Sigmoid colon (tissue), 7 donors: Measurements from ENCODE around the gene PHF13. TPM values are rescaled to one million over a fixed set of nuclear protein-coding genes. Genes with fewer than 3 reads are reported as not detected.

ENCODE experiments used
- DNase-seq: peaks from one replicate; pipeline ENCODE4 v3.0.0-alpha.2; 2019
- H3K27ac ChIP-seq, 4 donors: fragments of 200-600 bp; sonication (generic); one replicate each; pipeline ENCODE4 v1.5.1; 2016 to 2019; ENCODE audit warnings: mild to moderate bottlenecking in 1 of 4
- H3K27me3 ChIP-seq, 3 donors: fragments of 200-600 bp; sonication (generic); one replicate each; pipeline ENCODE4 v1.5.1; 2019; ENCODE audit warnings: mild to moderate bottlenecking in 1 of 3
- H3K36me3 ChIP-seq, 4 donors: fragments of 200-600 bp; sonication (generic); one replicate each; pipeline ENCODE4 v1.5.1; 2016 to 2019
- H3K4me1 ChIP-seq, 4 donors: fragments of 200-600 bp; sonication (generic); one replicate each; pipeline ENCODE4 v1.5.1; 2017 to 2019
- H3K4me3 ChIP-seq, 4 donors: fragments of 200-600 bp; sonication (generic); one replicate each; pipeline ENCODE4 v1.5.1; 2017 to 2019; ENCODE audit warnings: mild to moderate bottlenecking in 2 of 4, moderate library complexity in 1 of 4
- H3K9me3 ChIP-seq, 4 donors: fragments of 200-600 bp in 3 of 4; sonication (generic) in 3 of 4; one replicate each; pipeline versions ENCODE4 v1.5.1 to v1.6.1; 2013 to 2019
- EP300 ChIP-seq, 4 donors: sonication (generic); formaldehyde crosslinking; IDR thresholded peaks; one replicate each; pipeline ENCODE4 v1.6.1; 2017; ENCODE audit warnings: antibody characterized with exemption in 4 of 4
- POLR2A ChIP-seq, 2 donors: fragments of 450-650 bp; IDR thresholded peaks; one replicate each; pipeline ENCODE4 v1.6.1; 2016; ENCODE audit warnings: antibody characterized with exemption in 2 of 2, mild to moderate bottlenecking in 2 of 2, moderate library complexity in 2 of 2
- POLR2AphosphoS5 ChIP-seq, 4 donors: sonication (generic); formaldehyde crosslinking; IDR thresholded peaks; one replicate each; pipeline ENCODE4 v1.6.1; 2017; ENCODE audit warnings: antibody characterized with exemption in 4 of 4
- WGBS, 2 donors: extraction: QIAGEN DNeasy Blood & Tissue Kit; methylation state at CpG; one replicate each; pipeline ENCODE4 v1.1.7; 2013; 5-methylcytosine and 5-hydroxymethylcytosine counted together
- intact Hi-C: fragments of 100-400 bp; cut with DNase I; formaldehyde crosslinking; loops from one replicate; pipeline ENCODE4 v1.15.1; 2023
- polyA plus RNA-seq, 3 donors: library from polyadenylated mRNA; stranded (reverse); fragments of 200-250 nt; gene quantifications; one replicate each; pipeline ENCODE4 v1.2.3, GENCODE V29; 2013
- total RNA-seq, 4 donors: library from RNA; depleted of rRNA; stranded (reverse); fragments of >200 nt; gene quantifications; one replicate each; pipeline ENCODE4 v1.1.0, GENCODE V29; 2016
- TF ChIP-seq, protein P1 (sequence below), 4 experiments: fragments of 450-650 bp in 3 of 4; fragments of 200-600 bp in 1 of 4; IDR thresholded peaks; one replicate each; pipeline ENCODE4 v1.5.1; 2016 to 2019; ENCODE audit warnings: antibody characterized with exemption in 4 of 4, mild to moderate bottlenecking in 3 of 4, moderate library complexity in 2 of 4
- donor health status: healthy with polysubstance abuse.
- donor health status: Bipolar disorder and iron deficiency.
- donor health status: healthy.

Gene PHF13
- total and polyA plus RNA-seq, 7 donors, result 3.9 to 19.4 (median 12.5) TPM

DNA sequence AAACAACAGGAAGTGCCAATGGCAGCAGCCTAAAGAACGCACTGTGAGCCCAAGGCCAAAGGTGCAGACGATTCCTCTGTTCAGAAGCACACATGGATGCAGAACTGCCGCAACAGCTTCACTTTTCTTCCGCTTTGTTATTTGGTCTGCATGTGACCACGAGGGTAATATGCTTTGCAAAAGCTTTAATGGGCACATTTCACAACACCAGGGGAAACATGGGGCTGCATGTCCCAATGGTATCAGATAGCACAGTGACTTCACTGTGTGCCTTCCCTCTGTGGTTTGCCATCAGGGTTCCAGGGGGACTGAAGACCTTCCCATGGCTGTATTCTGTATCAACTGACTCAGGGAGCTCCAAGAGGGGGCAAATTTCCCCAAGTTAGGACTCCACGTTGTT, 39.5 kb downstream of the PHF13 start:
- H3K4me3 ChIP-seq, result no peak overlapping the region
- 76 to 90% methylated on average over 6 of the region's 6 CpGs for WGBS, 2 donors
- no peaks in the 10 kb centered on the region for H3K9me3 ChIP-seq
- TF ChIP-seq EP300 (IDR thresholded peaks at IDR 0.05) (no peak), POLR2AphosphoS5 (IDR thresholded peaks at IDR 0.05) (no peak), POLR2A (IDR thresholded peaks at IDR 0.05) (no peak)
- TF ChIP-seq, protein P1, sequence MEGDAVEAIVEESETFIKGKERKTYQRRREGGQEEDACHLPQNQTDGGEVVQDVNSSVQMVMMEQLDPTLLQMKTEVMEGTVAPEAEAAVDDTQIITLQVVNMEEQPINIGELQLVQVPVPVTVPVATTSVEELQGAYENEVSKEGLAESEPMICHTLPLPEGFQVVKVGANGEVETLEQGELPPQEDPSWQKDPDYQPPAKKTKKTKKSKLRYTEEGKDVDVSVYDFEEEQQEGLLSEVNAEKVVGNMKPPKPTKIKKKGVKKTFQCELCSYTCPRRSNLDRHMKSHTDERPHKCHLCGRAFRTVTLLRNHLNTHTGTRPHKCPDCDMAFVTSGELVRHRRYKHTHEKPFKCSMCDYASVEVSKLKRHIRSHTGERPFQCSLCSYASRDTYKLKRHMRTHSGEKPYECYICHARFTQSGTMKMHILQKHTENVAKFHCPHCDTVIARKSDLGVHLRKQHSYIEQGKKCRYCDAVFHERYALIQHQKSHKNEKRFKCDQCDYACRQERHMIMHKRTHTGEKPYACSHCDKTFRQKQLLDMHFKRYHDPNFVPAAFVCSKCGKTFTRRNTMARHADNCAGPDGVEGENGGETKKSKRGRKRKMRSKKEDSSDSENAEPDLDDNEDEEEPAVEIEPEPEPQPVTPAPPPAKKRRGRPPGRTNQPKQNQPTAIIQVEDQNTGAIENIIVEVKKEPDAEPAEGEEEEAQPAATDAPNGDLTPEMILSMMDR (IDR thresholded peaks at IDR 0.05), result no peak
- H3K36me3 ChIP-seq, result peaks cover 0 to 43% (median 22%) of the 10 kb centered on the region in 4 donors
- H3K4me1 ChIP-seq, result no peaks in the 10 kb centered on the region
- DNase-seq, result no peak
- H3K27ac ChIP-seq, result no peak overlapping the region
- intact Hi-C loops, result no loop called here
- H3K27me3 ChIP-seq, result no peaks in the 10 kb centered on the region

DNA sequence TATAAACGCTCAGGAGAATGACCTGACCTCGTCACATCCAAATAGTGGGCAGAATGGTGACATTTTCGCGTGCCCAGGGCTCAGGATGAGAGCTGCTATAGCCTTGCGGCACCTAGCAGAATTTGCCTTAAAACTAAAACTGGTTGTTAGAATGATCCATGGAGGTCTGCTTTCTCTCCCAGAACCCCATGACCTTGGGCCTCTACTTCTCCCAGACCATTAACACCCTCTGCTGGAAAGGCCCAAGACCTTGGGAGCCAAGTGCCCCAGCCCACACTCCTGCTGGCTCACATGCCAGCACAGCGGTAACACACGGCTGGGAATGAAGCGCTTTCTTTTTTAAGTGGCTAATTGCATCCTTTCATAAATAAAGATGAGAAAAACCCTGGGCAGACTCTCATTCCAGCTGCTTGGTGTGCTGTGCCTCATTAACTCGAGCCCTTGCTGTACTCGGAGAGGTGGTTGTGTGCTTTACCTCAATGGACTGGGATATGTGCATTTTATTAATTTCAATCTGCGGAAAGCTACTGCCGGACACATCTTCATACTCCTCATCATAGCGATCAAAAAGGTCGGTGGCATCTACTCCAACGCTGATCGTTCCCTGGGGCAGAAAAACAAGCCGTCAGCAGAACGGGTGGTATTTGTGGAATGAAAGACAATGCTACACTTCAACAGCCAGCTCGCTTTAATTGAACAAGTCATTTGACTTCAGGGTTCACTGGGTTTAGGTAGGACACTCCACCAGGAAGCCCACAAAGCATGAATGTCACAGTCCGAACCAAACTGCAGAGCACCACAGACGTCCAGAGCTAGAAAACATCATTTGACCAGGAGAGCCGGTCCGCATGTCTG, 40.1 kb downstream of the PHF13 start:
- no peaks in the 10 kb centered on the region for H3K27me3 ChIP-seq
- H3K4me1 ChIP-seq, result no peaks in the 10 kb centered on the region
- no peak overlapping the region for H3K27ac ChIP-seq
- no peak overlapping the region for H3K4me3 ChIP-seq
- no peaks in the 10 kb centered on the region for H3K9me3 ChIP-seq
- intact Hi-C loops, result no loop called here
- peaks cover 0 to 43% (median 22%) of the 10 kb centered on the region in 4 donors for H3K36me3 ChIP-seq
- TF ChIP-seq EP300 (IDR thresholded peaks at IDR 0.05), result no peak
- TF ChIP-seq POLR2A (IDR thresholded peaks at IDR 0.05), result no peak
- TF ChIP-seq POLR2AphosphoS5 (IDR thresholded peaks at IDR 0.05), result no peak
- TF ChIP-seq, protein P1 (IDR thresholded peaks at IDR 0.05), result no peak
- 94 to 95% methylated on average over 23 of the region's 23 CpGs for WGBS, 2 donors
- no peak for DNase-seq

DNA sequence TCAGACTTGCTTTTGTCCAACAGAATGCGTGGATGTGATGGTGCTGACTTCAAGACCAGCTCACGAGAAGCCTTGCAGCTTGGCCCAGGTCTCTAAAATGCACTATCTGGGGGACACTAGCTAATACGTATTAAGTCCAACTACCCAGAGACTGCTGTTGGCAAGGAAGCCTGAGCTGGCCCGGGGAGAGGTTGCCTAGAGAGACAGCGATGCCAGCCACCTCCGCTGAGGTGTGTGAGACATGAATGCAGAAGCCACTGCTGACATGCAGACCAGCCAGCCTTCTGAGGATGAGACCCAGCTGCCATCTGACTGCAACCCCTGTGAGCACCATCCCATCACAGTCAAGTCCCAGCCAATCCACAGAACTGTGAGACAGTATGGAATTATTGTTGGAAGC, 43.6 kb downstream of the PHF13 start:
- H3K36me3 ChIP-seq, result peaks cover 0 to 20% (median 15%) of the 10 kb centered on the region in 4 donors
- TF ChIP-seq EP300 (IDR thresholded peaks at IDR 0.05) (no peak), POLR2A (IDR thresholded peaks at IDR 0.05) (no peak), POLR2AphosphoS5 (IDR thresholded peaks at IDR 0.05) (no peak)
- TF ChIP-seq, protein P1 (IDR thresholded peaks at IDR 0.05), result no peak
- DNase-seq, result no peak
- no peak overlapping the region for H3K27ac ChIP-seq
- H3K27me3 ChIP-seq, result no peaks in the 10 kb centered on the region
- 93 to 95% methylated on average over 6 of the region's 6 CpGs for WGBS, 2 donors
- H3K9me3 ChIP-seq, result no peaks in the 10 kb centered on the region
- H3K4me1 ChIP-seq, result no peaks in the 10 kb centered on the region
- intact Hi-C loops, result no loop called here
- H3K4me3 ChIP-seq, result no peak overlapping the region

DNA sequence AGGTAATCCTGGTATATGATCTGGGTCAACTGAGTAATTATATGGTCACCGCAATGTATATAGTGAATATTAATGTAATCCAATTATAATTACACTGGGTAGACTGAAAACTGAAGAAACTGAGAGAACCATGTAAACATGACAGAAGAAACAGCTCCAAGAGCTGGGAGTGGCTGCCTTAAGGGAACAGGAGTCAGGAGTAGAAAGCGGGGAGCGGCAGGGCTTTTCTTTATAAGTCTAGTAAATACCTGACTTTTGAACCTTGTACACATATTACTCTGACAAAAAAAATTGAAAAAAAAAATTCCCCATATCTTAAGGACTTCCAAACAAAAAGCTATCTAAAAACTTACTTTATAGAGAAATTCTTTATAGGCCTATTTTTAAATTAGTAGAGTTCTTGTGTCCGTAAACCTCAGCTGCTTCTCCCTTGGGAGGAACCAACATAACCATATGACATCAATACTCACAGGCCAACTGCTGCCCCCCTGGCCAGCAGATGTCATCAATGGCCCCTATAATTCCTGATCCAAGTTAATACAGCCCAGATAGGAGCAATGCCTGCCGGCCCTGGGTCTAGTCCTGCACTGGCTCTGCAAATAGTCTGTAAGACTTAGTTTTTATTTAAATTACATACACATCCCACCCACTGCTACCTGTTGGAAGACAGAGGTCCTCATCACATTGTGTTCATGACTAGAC, 45.0 kb downstream of the PHF13 start:
- H3K4me1 ChIP-seq, result no peaks in the 10 kb centered on the region
- no peak overlapping the region for H3K27ac ChIP-seq
- TF ChIP-seq POLR2A (IDR thresholded peaks at IDR 0.05) (no peak), POLR2AphosphoS5 (IDR thresholded peaks at IDR 0.05) (no peak), EP300 (IDR thresholded peaks at IDR 0.05) (no peak)
- TF ChIP-seq, protein P1 (IDR thresholded peaks at IDR 0.05), result no peak
- peaks cover 0 to 7% (median 4%) of the 10 kb centered on the region in 4 donors for H3K36me3 ChIP-seq
- H3K27me3 ChIP-seq, result no peaks in the 10 kb centered on the region
- intact Hi-C loops, result no loop called here
- H3K9me3 ChIP-seq, result no peaks in the 10 kb centered on the region
- WGBS, 2 donors, result 38 to 77% methylated on average over 5 of the region's 5 CpGs
- no peak for DNase-seq
- no peak overlapping the region for H3K4me3 ChIP-seq
